Activated T-helper 1 cell treated with Interleukin-2 at 50 U/mL for 16 hours (primary cell): ENCODE measurements around the gene SYT15.
"Not testable (repeated sequence)": the region's sequence is repeated elsewhere in the genome, so short reads cannot be mapped to it uniquely, and the experiment has no call there.

Experiments used
- DNase-seq: peaks from one replicate; pipeline ENCODE4 v3.0.0-alpha.2; 2020; ENCODE audit warnings: low read depth

Gene SYT15

GRCh38 chr10:46556515-46557318, 22.2 kb upstream of the SYT15 start, which contains the start of gene GPRIN2:
Gene GPRIN2, minus strand, starts transcription at chr10:46556658. Its CDS starts 5,922 bp downstream, at chr10:46550736.
- DNase-seq: no peak

GRCh38 chr10:46557319-46558121, 21.4 kb upstream of the SYT15 start:
- DNase-seq: no peak

GRCh38 chr10:46558122-46558391, 20.9 kb upstream of the SYT15 start:
- no peak for DNase-seq

GRCh38 chr10:46558392-46559185, 20.3 kb upstream of the SYT15 start:
- DNase-seq: no peak

GRCh38 chr10:46559231-46559671, 19.7 kb upstream of the SYT15 start:
- no peak for DNase-seq

GRCh38 chr10:46560381-46560780, 18.5 kb upstream of the SYT15 start:
- DNase-seq: no peak

- no peak for DNase-seq
Measured at GRCh38 chr10:46560952-46561351, 18.0 kb upstream of the SYT15 start.

GRCh38 chr10:46565591-46566332, 13.2 kb upstream of the SYT15 start:
- DNase-seq: not testable (repeated sequence)

- DNase-seq: not testable (repeated sequence)
Measured at GRCh38 chr10:46567151-46567550, 11.8 kb upstream of the SYT15 start.

GRCh38 chr10:46570655-46571054, 8.3 kb upstream of the SYT15 start:
- not testable (repeated sequence) for DNase-seq

- not testable (repeated sequence) for DNase-seq
Measured at GRCh38 chr10:46572765-46573164, 6.2 kb upstream of the SYT15 start.

- not testable (repeated sequence) for DNase-seq
Measured at GRCh38 chr10:46573314-46573713, 5.6 kb upstream of the SYT15 start.

- not testable (repeated sequence) for DNase-seq
Measured at GRCh38 chr10:46573884-46574283, 5.0 kb upstream of the SYT15 start.

GRCh38 chr10:46577624-46578473, 1.1 kb upstream of the SYT15 start:
- not testable (repeated sequence) for DNase-seq

- not testable (repeated sequence) for DNase-seq
Measured at GRCh38 chr10:46579378-46579777, 450 bp downstream of the SYT15 start.

- not testable (repeated sequence) for DNase-seq
Measured at GRCh38 chr10:46581997-46582396, 3.1 kb downstream of the SYT15 start.

- DNase-seq: not testable (repeated sequence)
Measured at GRCh38 chr10:46582568-46582967, 3.6 kb downstream of the SYT15 start.

GRCh38 chr10:46584196-46584595, 5.3 kb downstream of the SYT15 start:
- DNase-seq: not testable (repeated sequence)

GRCh38 chr10:46585246-46585645, 6.3 kb downstream of the SYT15 start:
- not testable (repeated sequence) for DNase-seq

GRCh38 chr10:46587546-46587945, 8.6 kb downstream of the SYT15 start:
- DNase-seq: not testable (repeated sequence)

- DNase-seq: not testable (repeated sequence)
Measured at GRCh38 chr10:46588221-46588620, 9.3 kb downstream of the SYT15 start.
